ENCODE results near the gene CCR6.

CCR6 gene

GRCh38 chr6:167150941-167151549 is 28.1 kb downstream of the CCR6 start:
- Histone ChIP-seq H3K27ac (no peak overlapping the region), H4K20me1 (no peaks in the 10 kb centered on the region), H3K4me3 (no peak overlapping the region), H3K9me3 (no peaks in the 10 kb centered on the region), H3K36me3 (no peaks in the 10 kb centered on the region), H3K9ac (no peak overlapping the region), H3K4me2 (peak overlapping the region; percentile 66), H3K27me3 (peaks cover 16% of the 10 kb centered on the region; the same call in 1 of the 2 replicates), H3K4me1 (peaks cover 51% of the 10 kb centered on the region)
- no peak for TF ChIP-seq Cebpa-rat (IDR thresholded peaks at IDR 0.05)

GRCh38 chr6:167151648-167152047 is 28.8 kb downstream of the CCR6 start:
- no peak overlapping the region for H3K4me3 ChIP-seq
- H3K4me1 ChIP-seq = peaks cover 45% of the 10 kb centered on the region
- H3K9ac ChIP-seq = no peak overlapping the region
- H3K36me3 ChIP-seq = no peaks in the 10 kb centered on the region
- H3K4me2 ChIP-seq = peak overlapping the region; percentile 66
- TF ChIP-seq Cebpa-rat (IDR thresholded peaks at IDR 0.05) = no peak
- peaks cover 10% of the 10 kb centered on the region; the same call in 1 of the 2 replicates for H3K27me3 ChIP-seq
- no peaks in the 10 kb centered on the region for H3K9me3 ChIP-seq
- H3K27ac ChIP-seq = no peak overlapping the region
- H4K20me1 ChIP-seq = no peaks in the 10 kb centered on the region

- H3K36me3 ChIP-seq = no peaks in the 10 kb centered on the region
- H3K9ac ChIP-seq = no peak overlapping the region
- H3K27me3 ChIP-seq = no peaks in the 10 kb centered on the region; the same call in 1 of the 2 replicates
- no peak for TF ChIP-seq Cebpa-rat (IDR thresholded peaks at IDR 0.05)
- H3K4me1 ChIP-seq = peaks cover 42% of the 10 kb centered on the region
- no peaks in the 10 kb centered on the region for H4K20me1 ChIP-seq
- H3K9me3 ChIP-seq = no peaks in the 10 kb centered on the region
- no peak overlapping the region for H3K4me3 ChIP-seq
- H3K27ac ChIP-seq = no peak overlapping the region
- no peak overlapping the region for H3K4me2 ChIP-seq
Observed at GRCh38 chr6:167152862-167153261, 30.0 kb downstream of the CCR6 start.

GRCh38 chr6:167153521-167153959 is 30.6 kb downstream of the CCR6 start:
- Histone ChIP-seq H3K36me3 (no peaks in the 10 kb centered on the region), H3K4me3 (no peak overlapping the region), H3K4me2 (no peak overlapping the region), H3K27me3 (no peaks in the 10 kb centered on the region), H3K9ac (no peak overlapping the region), H4K20me1 (no peaks in the 10 kb centered on the region), H3K4me1 (peaks cover 41% of the 10 kb centered on the region), H3K9me3 (no peaks in the 10 kb centered on the region), H3K27ac (no peak overlapping the region)
- TF ChIP-seq Cebpa-rat (IDR thresholded peaks at IDR 0.05) = no peak

GRCh38 chr6:167154291-167154690 is 31.4 kb downstream of the CCR6 start:
- no peaks in the 10 kb centered on the region for H3K9me3 ChIP-seq
- no peaks in the 10 kb centered on the region for H3K36me3 ChIP-seq
- no peaks in the 10 kb centered on the region for H4K20me1 ChIP-seq
- H3K27me3 ChIP-seq = no peaks in the 10 kb centered on the region
- H3K9ac ChIP-seq = no peak overlapping the region
- H3K4me3 ChIP-seq = no peak overlapping the region
- H3K4me1 ChIP-seq = peaks cover 40% of the 10 kb centered on the region
- H3K27ac ChIP-seq = no peak overlapping the region
- H3K4me2 ChIP-seq = no peak overlapping the region
- no peak for TF ChIP-seq Cebpa-rat (IDR thresholded peaks at IDR 0.05)

GRCh38 chr6:167154895-167155294 is 32.0 kb downstream of the CCR6 start:
- no peak overlapping the region for H3K4me3 ChIP-seq
- TF ChIP-seq Cebpa-rat (IDR thresholded peaks at IDR 0.05) = no peak
- no peaks in the 10 kb centered on the region for H3K9me3 ChIP-seq
- no peaks in the 10 kb centered on the region for H3K27me3 ChIP-seq
- H3K36me3 ChIP-seq = no peaks in the 10 kb centered on the region
- no peaks in the 10 kb centered on the region for H4K20me1 ChIP-seq
- no peak overlapping the region for H3K9ac ChIP-seq
- peaks cover 40% of the 10 kb centered on the region for H3K4me1 ChIP-seq
- H3K27ac ChIP-seq = no peak overlapping the region
- no peak overlapping the region for H3K4me2 ChIP-seq

- Histone ChIP-seq H3K4me2 (peak overlapping the region; percentile 63), H3K9me3 (no peaks in the 10 kb centered on the region), H4K20me1 (no peaks in the 10 kb centered on the region), H3K27me3 (no peaks in the 10 kb centered on the region), H3K36me3 (no peaks in the 10 kb centered on the region), H3K4me3 (no peak overlapping the region), H3K27ac (no peak overlapping the region), H3K4me1 (peaks cover 18% of the 10 kb centered on the region), H3K9ac (no peak overlapping the region)
- no peak for TF ChIP-seq Cebpa-rat (IDR thresholded peaks at IDR 0.05)
Observed at GRCh38 chr6:167157414-167157813, 34.5 kb downstream of the CCR6 start.

GRCh38 chr6:167157863-167158262 is 35.0 kb downstream of the CCR6 start, which contains the start of gene GPR31:
TSS of gene GPR31 (minus strand) at chr6:167157980. CDS start at chr6:167157831, 149 bp downstream.
- TF ChIP-seq Cebpa-rat (IDR thresholded peaks at IDR 0.05) = no peak
- Histone ChIP-seq H3K4me2 (peak within 1 kb of the TSS; percentile 63), H3K36me3 (no peaks in the 10 kb centered on the region), H3K27me3 (no peaks in the 10 kb centered on the region), H3K4me1 (peaks cover 15% of the 10 kb centered on the region), H4K20me1 (no peaks in the 10 kb centered on the region), H3K27ac (no peak within 1 kb of the TSS), H3K9me3 (no peaks in the 10 kb centered on the region), H3K4me3 (no peak within 1 kb of the TSS), H3K9ac (no peak within 1 kb of the TSS)

- no peaks in the 10 kb centered on the region for H3K27me3 ChIP-seq
- no peak overlapping the region for H3K4me2 ChIP-seq
- H3K27ac ChIP-seq = no peak overlapping the region
- peaks cover 15% of the 10 kb centered on the region for H3K4me1 ChIP-seq
- no peaks in the 10 kb centered on the region for H3K9me3 ChIP-seq
- H3K36me3 ChIP-seq = no peaks in the 10 kb centered on the region
- no peak for TF ChIP-seq Cebpa-rat (IDR thresholded peaks at IDR 0.05)
- no peak overlapping the region for H3K4me3 ChIP-seq
- H4K20me1 ChIP-seq = no peaks in the 10 kb centered on the region
- no peak overlapping the region for H3K9ac ChIP-seq
Observed at GRCh38 chr6:167161851-167162467, 39.1 kb downstream of the CCR6 start.

- Histone ChIP-seq H3K9me3 (no peaks in the 10 kb centered on the region), H3K27ac (no peak overlapping the region), H3K27me3 (no peaks in the 10 kb centered on the region), H3K4me3 (no peak overlapping the region), H3K9ac (no peak overlapping the region), H3K36me3 (no peaks in the 10 kb centered on the region), H3K4me1 (peaks cover 8% of the 10 kb centered on the region), H3K4me2 (no peak overlapping the region), H4K20me1 (no peaks in the 10 kb centered on the region)
- no peak for TF ChIP-seq Cebpa-rat (IDR thresholded peaks at IDR 0.05)
Observed at GRCh38 chr6:167162591-167162990, 39.7 kb downstream of the CCR6 start.

All from BLaER1 (cell line).